SK-N-SH (cell line): ENCODE results near the gene NR1D2. TPM values are rescaled to one million over a fixed set of nuclear protein-coding genes. Genes with fewer than 3 reads are reported as not detected.

ENCODE experiments used
- CTCF ChIA-PET: fragments of 300-600, 350-600 bp; formaldehyde crosslinking; extraction: SDS; loops from one replicate; lab custom pipeline; 2021; lab: Yijun Ruan, JAX
- POLR2A ChIA-PET: fragments of 350-600 bp; sonication (Branson Sonifier 250); formaldehyde crosslinking; extraction: SDS; loops from one replicate; lab custom pipeline; 2020; ENCODE audit warnings: antibody characterized with exemption, inconsistent platforms; lab: Yijun Ruan, JAX
- DNase-seq: peaks from one replicate; pipeline ENCODE4 v3.0.0; 2012
- H2AFZ ChIP-seq: fragments of 200-600 bp; sonication (generic); 2 replicates; pipeline ENCODE4 v1.8.1; 2016; ENCODE audit warnings: antibody characterized with exemption, mild to moderate bottlenecking, low read depth
- H3F3A ChIP-seq: fragments of 200-600 bp; sonication (generic); replicated peaks from 2 replicates; pipeline ENCODE3; 2016; ENCODE audit warnings: antibody characterized with exemption, mild to moderate bottlenecking; ENCODE audit not compliant: insufficient read depth
- H3K27ac ChIP-seq, 2 experiments: fragments of 200-500 bp in 1 of 2; fragments of 200-600 bp in 1 of 2; sonication (Bioruptor generic) in 1 of 2; sonication (generic), shearing (Covaris generic) in 1 of 2; 2 replicates each; pipeline versions ENCODE4 v1.5.1 to v1.6.1; 2014 to 2016; ENCODE audit warnings: low read depth in 2 of 2, inconsistent platforms in 1 of 2, low read length in 1 of 2, mild to moderate bottlenecking in 1 of 2, mixed read lengths in 1 of 2
- H3K27me3 ChIP-seq: fragments of 200-600 bp; sonication (generic), shearing (Covaris generic); 2 replicates; pipeline ENCODE4 v1.6.1; 2016; ENCODE audit warnings: mixed run types; ENCODE audit not compliant: insufficient read depth
- H3K36me3 ChIP-seq, 2 experiments: fragments of 200-500 bp in 1 of 2; fragments of 200-600 bp in 1 of 2; sonication (Bioruptor generic) in 1 of 2; sonication (generic) in 1 of 2; replicated peaks in 1 of 2; 2 replicates each; pipeline versions ENCODE3 to v1.5.1; 2014 to 2016; ENCODE audit warnings: low read length in 1 of 2, mild to moderate bottlenecking in 1 of 2; ENCODE audit not compliant: insufficient read depth in 2 of 2, control insufficient read depth in 1 of 2
- H3K4me1 ChIP-seq, 2 experiments: fragments of 200-500 bp in 1 of 2; fragments of 200-600 bp in 1 of 2; sonication (Bioruptor generic) in 1 of 2; sonication (generic), shearing (Covaris generic) in 1 of 2; 2 replicates each; pipeline versions ENCODE4 v1.5.1 to v1.6.1; 2014 to 2016; ENCODE audit warnings: low read depth in 1 of 2, low read length in 1 of 2, mixed run types in 1 of 2; ENCODE audit not compliant: insufficient read depth in 2 of 2, control insufficient read depth in 1 of 2
- H3K4me2 ChIP-seq: fragments of 200-600 bp; sonication (generic), shearing (Covaris generic); 2 replicates; pipeline ENCODE4 v1.6.1; 2017; ENCODE audit warnings: mixed run types
- H3K4me3 ChIP-seq, 2 experiments: fragments of 200-500 bp in 1 of 2; fragments of 200-600 bp in 1 of 2; sonication (Bioruptor generic) in 1 of 2; sonication (generic), shearing (Covaris generic) in 1 of 2; 2 replicates each; pipeline versions ENCODE4 v1.5.1 to v1.8.1; 2014 to 2016; ENCODE audit warnings: low read depth in 2 of 2, inconsistent platforms in 1 of 2, low read length in 1 of 2, mild to moderate bottlenecking in 1 of 2, mixed read lengths in 1 of 2, moderate library complexity in 1 of 2
- H3K79me2 ChIP-seq: fragments of 200-600 bp; sonication (generic); 2 replicates; pipeline ENCODE4 v1.8.1; 2017; ENCODE audit warnings: mild to moderate bottlenecking; ENCODE audit not compliant: insufficient read depth
- H3K9ac ChIP-seq: fragments of 200-600 bp; sonication (generic); 2 replicates; pipeline ENCODE4 v1.6.1; 2017; ENCODE audit warnings: mixed run types
- H3K9me2 ChIP-seq: fragments of 200-600 bp; sonication (generic); 2 replicates; pipeline ENCODE4 v1.6.1; 2017; ENCODE audit warnings: mixed run types
- H3K9me3 ChIP-seq: fragments of 200-600 bp; sonication (generic); 2 replicates; pipeline ENCODE4 v1.6.1; 2017; ENCODE audit warnings: mixed run types, mild to moderate bottlenecking, moderate library complexity
- H4K20me1 ChIP-seq: fragments of 200-600 bp; sonication (generic); 2 replicates; pipeline ENCODE4 v1.6.1; 2017; ENCODE audit warnings: mild to moderate bottlenecking, mixed run types; ENCODE audit not compliant: insufficient read depth
- CHD2 ChIP-seq: fragments of 150-350 bp; IDR thresholded peaks from 2 replicates; pipeline ENCODE4 v1.6.1; 2018; ENCODE audit warnings: low read length; ENCODE audit not compliant: partially characterized antibody
- CTCF ChIP-seq: fragments of 200-600 bp; sonication (generic); IDR thresholded peaks from 2 replicates; pipeline ENCODE4 v1.6.1; 2017; ENCODE audit warnings: antibody characterized with exemption, mild to moderate bottlenecking, moderate library complexity
- ELF1 ChIP-seq: IDR thresholded peaks from 2 replicates; pipeline ENCODE4 v1.4.0; 2012
- EZH2phosphoT487 ChIP-seq: fragments of 200-600 bp; sonication (generic); IDR thresholded peaks from 2 replicates; pipeline ENCODE4 v1.6.1; 2017; ENCODE audit warnings: low read depth, mixed run types, mild to moderate bottlenecking, antibody characterized with exemption, moderate library complexity, borderline replicate concordance
- FOXJ3 ChIP-seq: sonication (generic); formaldehyde crosslinking; IDR thresholded peaks from 2 replicates; pipeline ENCODE4 v1.5.1; 2020; ENCODE audit warnings: mild to moderate bottlenecking, missing genetic modification reagents
- GABPA ChIP-seq: IDR thresholded peaks from 2 replicates; pipeline ENCODE4 v1.4.0; 2012; ENCODE audit warnings: low read depth, mild to moderate bottlenecking
- NRF1 ChIP-seq: IDR thresholded peaks from 2 replicates; pipeline ENCODE4 v1.6.1; 2012; ENCODE audit warnings: low read depth, mild to moderate bottlenecking, low read length
- RAD21 ChIP-seq: IDR thresholded peaks from 2 replicates; pipeline ENCODE4 v1.6.1; 2012; ENCODE audit warnings: mild to moderate bottlenecking, low read length
- REST ChIP-seq: IDR thresholded peaks from 2 replicates; pipeline ENCODE4 v1.6.1; 2012; ENCODE audit warnings: mild to moderate bottlenecking, low read depth, low read length, moderate library complexity
- SIN3A ChIP-seq: IDR thresholded peaks from 2 replicates; pipeline ENCODE4 v1.6.1; 2012; ENCODE audit warnings: low read depth, mild to moderate bottlenecking, low read length, moderate library complexity, borderline replicate concordance
- SMC3 ChIP-seq: IDR thresholded peaks from 2 replicates; pipeline ENCODE4 v1.6.1; 2012; ENCODE audit warnings: low read depth, low read length, improper control_type of control experiment
- TAF1 ChIP-seq: IDR thresholded peaks from 2 replicates; pipeline ENCODE4 v1.6.1; 2012; ENCODE audit warnings: low read depth, mild to moderate bottlenecking, low read length, moderate library complexity, borderline replicate concordance
- TCF12 ChIP-seq: IDR thresholded peaks from 2 replicates; pipeline ENCODE4 v1.4.0; 2012
- TEAD4 ChIP-seq: IDR thresholded peaks from 2 replicates; pipeline ENCODE4 v1.4.0; 2012; ENCODE audit warnings: mild to moderate bottlenecking, borderline replicate concordance; ENCODE audit not compliant: insufficient read depth
- WGBS: methylation state at CpG from one replicate; pipeline ENCODE4 v1.1.6; 2017; ENCODE audit warnings: low lambda C conversion rate; 5-methylcytosine and 5-hydroxymethylcytosine counted together
- polyA plus RNA-seq, 3 experiments: library from polyadenylated mRNA; depleted of rRNA; stranded (reverse); fragments of >200 nt; gene quantifications; 2 replicates each; pipeline ENCODE4 v1.2.3, GENCODE V29; 2012
- TF ChIP-seq, protein P1 (sequence below): IDR thresholded peaks from 2 replicates; pipeline ENCODE4 v1.4.0; 2012; ENCODE audit warnings: low read depth
- TF ChIP-seq, protein P2 (sequence below): IDR thresholded peaks from 2 replicates; pipeline ENCODE4 v1.4.0; 2012; ENCODE audit warnings: low read depth, borderline replicate concordance

NR1D2 gene
- polyA plus RNA-seq, 1 of the 3 experiments (the other 2 are of a cell fraction) = 12.0 TPM

DNA sequence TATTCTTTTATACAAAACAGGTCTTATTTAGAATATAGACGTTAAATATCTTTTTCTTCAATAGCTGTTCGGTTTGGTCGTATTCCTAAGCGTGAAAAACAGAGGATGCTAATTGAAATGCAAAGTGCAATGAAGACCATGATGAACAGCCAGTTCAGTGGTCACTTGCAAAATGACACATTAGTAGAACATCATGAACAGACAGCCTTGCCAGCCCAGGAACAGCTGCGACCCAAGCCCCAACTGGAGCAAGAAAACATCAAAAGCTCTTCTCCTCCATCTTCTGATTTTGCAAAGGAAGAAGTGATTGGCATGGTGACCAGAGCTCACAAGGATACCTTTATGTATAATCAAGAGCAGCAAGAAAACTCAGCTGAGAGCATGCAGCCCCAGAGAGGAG, 16.8 kb downstream of the NR1D2 start:
- H3K9ac ChIP-seq = no peak overlapping the region
- no peak for DNase-seq
- peaks cover 20 to 66% of the 10 kb centered on the region in 2 experiments for H3K36me3 ChIP-seq
- TF ChIP-seq TAF1 = no peak
- TF ChIP-seq, protein P1, sequence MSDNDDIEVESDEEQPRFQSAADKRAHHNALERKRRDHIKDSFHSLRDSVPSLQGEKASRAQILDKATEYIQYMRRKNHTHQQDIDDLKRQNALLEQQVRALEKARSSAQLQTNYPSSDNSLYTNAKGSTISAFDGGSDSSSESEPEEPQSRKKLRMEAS = no peak
- TF ChIP-seq REST = no peak
- no peak for TF ChIP-seq CTCF
- no peak for TF ChIP-seq ELF1
- no peak for TF ChIP-seq TEAD4
- no peak for TF ChIP-seq GABPA
- TF ChIP-seq CHD2 = no peak
- no peak for TF ChIP-seq RAD21
- no peak for TF ChIP-seq SIN3A
- TF ChIP-seq, protein P2, sequence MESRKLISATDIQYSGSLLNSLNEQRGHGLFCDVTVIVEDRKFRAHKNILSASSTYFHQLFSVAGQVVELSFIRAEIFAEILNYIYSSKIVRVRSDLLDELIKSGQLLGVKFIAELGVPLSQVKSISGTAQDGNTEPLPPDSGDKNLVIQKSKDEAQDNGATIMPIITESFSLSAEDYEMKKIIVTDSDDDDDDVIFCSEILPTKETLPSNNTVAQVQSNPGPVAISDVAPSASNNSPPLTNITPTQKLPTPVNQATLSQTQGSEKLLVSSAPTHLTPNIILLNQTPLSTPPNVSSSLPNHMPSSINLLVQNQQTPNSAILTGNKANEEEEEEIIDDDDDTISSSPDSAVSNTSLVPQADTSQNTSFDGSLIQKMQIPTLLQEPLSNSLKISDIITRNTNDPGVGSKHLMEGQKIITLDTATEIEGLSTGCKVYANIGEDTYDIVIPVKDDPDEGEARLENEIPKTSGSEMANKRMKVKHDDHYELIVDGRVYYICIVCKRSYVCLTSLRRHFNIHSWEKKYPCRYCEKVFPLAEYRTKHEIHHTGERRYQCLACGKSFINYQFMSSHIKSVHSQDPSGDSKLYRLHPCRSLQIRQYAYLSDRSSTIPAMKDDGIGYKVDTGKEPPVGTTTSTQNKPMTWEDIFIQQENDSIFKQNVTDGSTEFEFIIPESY = no peak
- no peak for TF ChIP-seq SMC3
- no peak for TF ChIP-seq TCF12
- TF ChIP-seq NRF1 = no peak
- TF ChIP-seq FOXJ3 = no peak
- no peak for TF ChIP-seq EZH2phosphoT487
- no peaks in the 10 kb centered on the region for H3K9me3 ChIP-seq
- no peak overlapping the region for H3K4me3 ChIP-seq
- H3K27ac ChIP-seq = peak overlapping the region in 1 of 2 experiments; percentile 84; a peak in 1 of 4 replicates
- H2AFZ ChIP-seq = no peak overlapping the region
- H3K4me2 ChIP-seq = no peak overlapping the region
- 100% methylated on average over 5 of the region's 5 CpGs for WGBS
- H3K79me2 ChIP-seq = peaks cover 84% of the 10 kb centered on the region
- H3F3A ChIP-seq = peaks cover 62% of the 10 kb centered on the region
- POLR2A ChIA-PET = interaction anchor here (0.8 kb wide), 1 partner anchor 45 kb away, joined by 4 read pairs; the partner anchor contains the start of genes NKIRAS1 and RPL15
- CTCF ChIA-PET = interaction anchor here (2.7 kb wide), 1 partner anchor 11 kb away, joined by 8 read pairs; no protein-coding TSS in a partner anchor
- H3K9me2 ChIP-seq = no peaks in the 10 kb centered on the region
- H4K20me1 ChIP-seq = peaks cover 80% of the 10 kb centered on the region
- no peaks in the 10 kb centered on the region for H3K27me3 ChIP-seq
- H3K4me1 ChIP-seq = peaks cover 2 to 32% of the 10 kb centered on the region in 2 experiments; a peak in 3 of 4 replicates
